ENCODE results near the gene NKIRAS2.

NKIRAS2 gene

DNA sequence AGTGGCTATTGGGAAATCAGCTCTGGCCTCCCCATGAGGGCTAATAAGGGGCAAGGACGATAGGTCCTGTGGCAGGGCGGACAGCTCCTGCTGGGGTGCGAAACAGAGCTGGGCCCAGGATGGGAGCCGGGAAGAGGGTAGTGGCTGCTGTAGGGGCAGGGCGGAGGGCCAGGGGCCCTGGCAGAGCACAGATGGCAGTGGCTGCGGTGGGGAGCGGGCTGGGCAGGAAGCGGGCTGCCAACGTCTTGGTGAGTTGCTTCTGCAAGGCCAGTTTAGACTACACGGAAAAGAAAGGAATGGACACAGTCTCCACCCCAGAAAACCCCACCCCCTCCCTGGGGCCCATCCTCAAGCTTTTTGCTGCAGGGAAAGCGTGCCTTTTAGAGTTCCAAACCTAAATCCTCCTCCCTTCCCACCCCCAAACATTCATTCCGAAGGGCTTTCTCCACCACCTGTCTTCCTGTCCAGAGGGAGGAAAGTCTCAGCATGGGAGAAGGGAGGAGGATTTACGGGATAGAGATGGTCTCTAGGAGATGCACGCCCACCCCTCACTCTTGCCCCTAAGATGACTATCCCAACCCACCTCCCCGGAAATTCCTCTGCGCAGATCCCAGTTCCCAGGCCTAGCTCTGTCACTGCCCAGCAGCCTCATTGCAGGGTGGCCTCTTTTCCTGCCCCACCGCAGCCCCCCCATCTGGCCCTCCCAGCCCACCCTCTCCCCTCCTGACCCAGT lies 7.1 kb downstream of the NKIRAS2 start:
- no peak for DNase-seq (ENCODE audit: low spot score)

DNA sequence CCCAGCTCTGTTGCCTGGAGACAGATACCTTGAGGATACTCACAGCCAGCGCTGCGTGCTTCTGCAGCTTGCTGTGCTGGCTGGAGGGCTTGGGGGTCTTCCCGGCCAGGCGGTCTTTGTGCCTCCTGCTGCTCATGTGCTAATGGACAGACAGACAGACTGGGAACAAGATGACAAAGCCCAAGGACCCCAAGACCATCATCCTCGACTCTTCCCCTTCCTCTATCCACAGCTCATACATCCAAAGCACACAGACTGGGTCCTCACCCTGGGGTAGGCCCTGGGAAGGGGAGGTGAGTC lies 7.7 kb downstream of the NKIRAS2 start:
- DNase-seq (ENCODE audit: low spot score) = no peak

- peak; percentile 91 for DNase-seq (ENCODE audit: low spot score)
Observed at GRCh38 chr17:42027961-42028790, 8.3 kb downstream of the NKIRAS2 start.

DNA sequence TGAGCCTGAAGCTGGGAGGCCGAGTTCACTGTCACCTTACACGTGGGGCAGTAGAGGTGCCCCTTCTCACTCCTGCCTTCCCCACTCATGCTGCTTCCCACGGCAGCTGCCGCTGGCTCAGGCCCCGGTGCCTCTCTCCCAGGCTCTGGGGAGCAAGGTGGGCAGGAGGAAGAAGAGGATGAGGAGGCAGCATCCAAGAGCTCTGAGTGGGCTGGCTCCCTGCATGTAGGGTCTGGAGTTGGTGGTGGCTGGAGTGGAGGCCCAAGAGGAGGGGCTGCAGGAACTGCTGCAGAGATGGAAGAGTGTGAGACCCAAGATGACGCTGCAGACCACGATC lies 8.9 kb downstream of the NKIRAS2 start:
- no peak for DNase-seq (ENCODE audit: low spot score)

DNA sequence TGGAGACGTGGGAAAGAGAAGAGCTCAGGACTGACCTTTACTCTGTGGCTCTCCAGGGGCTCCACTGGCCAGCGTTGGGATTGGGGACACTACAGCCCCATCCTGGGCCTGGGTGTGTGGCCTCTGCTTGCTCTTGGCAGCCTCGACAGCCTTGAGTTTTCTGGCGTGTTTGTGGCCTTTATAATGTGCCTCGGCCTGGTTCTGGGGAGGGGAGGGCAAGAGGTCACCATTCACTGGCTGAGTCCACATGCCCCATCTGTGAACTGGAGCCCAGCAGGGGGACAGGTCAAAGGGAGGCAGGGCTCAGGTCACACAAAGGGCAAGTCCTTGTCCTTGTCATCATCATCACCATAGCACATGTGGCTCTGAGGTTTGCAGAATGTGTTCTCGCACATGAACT lies 11.7 kb downstream of the NKIRAS2 start:
- DNase-seq (ENCODE audit: low spot score) = no peak

- DNase-seq (ENCODE audit: low spot score) = no peak
Observed at GRCh38 chr17:42034059-42034458, 14.2 kb downstream of the NKIRAS2 start.

- DNase-seq (ENCODE audit: low spot score) = no peak
Observed at GRCh38 chr17:42038221-42038973, 18.5 kb downstream of the NKIRAS2 start.

- DNase-seq (ENCODE audit: low spot score) = no peak
Observed at GRCh38 chr17:42039794-42040763, 20.2 kb downstream of the NKIRAS2 start.

- no peak for DNase-seq (ENCODE audit: low spot score)
Observed at GRCh38 chr17:42040818-42041217, 20.9 kb downstream of the NKIRAS2 start.

- DNase-seq (ENCODE audit: low spot score) = no peak
Observed at GRCh38 chr17:42041619-42042018, 21.7 kb downstream of the NKIRAS2 start.

GRCh38 chr17:42042598-42043319 lies 22.9 kb downstream of the NKIRAS2 start:
- no peak for DNase-seq (ENCODE audit: low spot score)

- no peak for DNase-seq (ENCODE audit: low spot score)
Observed at GRCh38 chr17:42045719-42046118, 25.8 kb downstream of the NKIRAS2 start.

- DNase-seq (ENCODE audit: low spot score) = no peak
Observed at GRCh38 chr17:42047343-42047742, 27.5 kb downstream of the NKIRAS2 start.

GRCh38 chr17:42049834-42050392 lies 30.0 kb downstream of the NKIRAS2 start:
- DNase-seq (ENCODE audit: low spot score) = peak; percentile 71

DNA sequence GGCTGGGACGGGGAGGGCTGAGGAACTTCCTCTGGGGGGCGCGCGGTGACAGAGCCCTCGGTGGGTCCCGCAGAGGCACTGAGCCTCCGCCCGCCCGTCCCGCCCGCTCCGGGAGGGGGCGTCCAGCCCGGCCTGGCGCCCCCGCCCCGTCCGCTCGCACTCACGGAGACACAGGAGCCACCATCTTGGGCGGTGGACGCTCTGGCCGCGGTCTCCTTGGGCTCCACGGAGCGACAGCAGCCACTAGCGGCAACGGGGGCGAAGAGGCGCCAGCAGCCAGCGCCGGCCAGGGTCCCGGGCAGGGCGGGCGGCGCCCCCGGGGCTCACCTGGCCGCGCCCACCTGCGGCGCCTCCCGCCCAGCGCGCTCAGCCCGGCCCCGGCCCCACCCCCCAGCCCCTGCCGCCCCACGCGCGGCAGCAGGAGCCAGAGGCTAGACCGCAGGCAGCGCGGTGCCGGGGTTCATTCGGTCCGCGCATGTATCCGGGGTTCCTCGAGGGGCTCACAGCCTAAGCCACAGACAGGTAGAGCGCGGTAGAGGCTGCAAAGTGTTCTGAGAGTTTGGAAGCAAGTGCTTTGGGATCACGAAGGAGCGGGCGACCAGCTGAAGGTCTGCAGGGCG lies 30.6 kb downstream of the NKIRAS2 start, which contains the start of gene C17orf113:
Gene C17orf113 (minus strand): TSS at position 209 of the 620 bp plus-strand sequence. CDS start 7,225 bp downstream, outside the sequence.
- DNase-seq (ENCODE audit: low spot score) = peak; percentile 90

DNA sequence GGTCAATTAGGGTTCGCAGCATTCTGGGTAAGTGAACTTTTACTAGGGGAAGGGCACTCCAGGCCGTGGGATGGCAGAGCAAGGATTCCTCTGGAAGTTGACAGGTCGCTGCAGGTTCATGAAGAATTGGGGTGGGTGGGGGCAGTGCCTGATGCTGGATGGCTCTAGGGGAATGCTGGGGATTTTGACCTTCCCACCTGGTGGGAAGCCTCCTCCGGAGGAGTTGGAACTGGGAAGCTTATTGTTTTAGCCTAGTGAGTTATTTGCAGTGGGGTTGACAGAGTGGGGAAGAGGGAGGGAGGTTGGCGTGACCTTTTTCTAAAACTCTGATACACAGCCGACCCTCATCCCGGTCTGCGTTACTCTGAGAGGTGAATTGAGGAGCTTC lies 31.1 kb downstream of the NKIRAS2 start:
- no peak for DNase-seq (ENCODE audit: low spot score)

DNA sequence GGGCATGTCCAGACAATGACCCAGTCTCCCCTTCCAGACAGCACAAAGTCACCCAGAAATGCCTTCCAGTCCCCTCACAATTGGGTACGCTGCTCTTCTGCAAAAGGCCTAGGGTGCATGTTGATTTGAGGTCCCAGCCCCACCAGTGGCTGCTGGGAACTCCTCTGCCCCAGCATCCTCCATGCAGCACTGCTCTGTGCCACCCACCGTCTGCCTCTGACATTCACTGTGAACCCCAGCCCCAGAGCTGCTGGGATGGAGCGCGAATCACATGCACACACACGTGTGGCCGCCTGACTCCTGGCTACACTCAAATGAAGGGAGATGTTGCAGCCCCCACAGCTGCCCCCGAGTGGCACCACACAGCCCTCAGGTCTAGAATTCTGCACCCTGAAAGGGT lies 31.8 kb downstream of the NKIRAS2 start:
- no peak for DNase-seq (ENCODE audit: low spot score)

GRCh38 chr17:42052346-42052877 lies 32.5 kb downstream of the NKIRAS2 start:
- DNase-seq (ENCODE audit: low spot score) = no peak

DNA sequence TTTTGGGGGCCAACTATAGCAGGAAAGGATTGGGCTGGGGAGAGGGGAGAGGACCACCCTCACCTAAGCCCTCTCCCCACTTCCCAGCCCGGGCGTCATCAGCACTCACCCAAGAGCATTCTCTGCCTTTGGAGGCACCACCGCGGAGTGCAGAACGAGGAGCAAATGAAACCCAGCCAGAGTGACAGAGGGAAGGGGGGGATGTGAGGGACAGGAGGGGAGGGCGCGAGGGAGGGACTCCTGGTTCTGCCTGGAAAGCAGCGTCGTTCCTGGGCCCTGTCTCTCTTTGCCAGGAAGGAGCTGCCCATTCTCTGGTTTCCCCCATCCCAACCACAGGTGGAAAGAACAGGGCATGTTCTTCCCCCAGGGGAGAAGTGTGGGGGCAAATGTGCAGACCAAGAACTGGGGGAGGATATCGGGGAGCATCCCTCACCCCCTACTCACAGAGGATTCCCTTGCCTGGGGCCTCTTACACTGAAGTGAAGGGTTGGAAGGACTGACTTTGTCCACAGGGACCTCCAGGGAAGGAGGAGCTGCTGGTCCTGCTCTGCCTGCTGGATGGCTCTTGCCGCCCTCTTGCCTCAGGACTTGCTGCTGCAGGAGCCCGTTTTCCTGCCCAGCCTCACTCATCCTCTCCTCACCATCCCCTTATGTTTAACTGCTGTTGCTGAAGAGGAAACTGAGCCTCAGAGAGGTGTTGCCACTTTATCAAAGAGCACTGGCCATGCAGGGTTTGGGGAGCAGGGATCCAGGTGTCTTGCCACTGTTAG lies 34.0 kb downstream of the NKIRAS2 start:
- DNase-seq (ENCODE audit: low spot score) = no peak

All from HuH-7 (cell line).